Measurements from ENCODE around the gene LAGE3. TPM values are rescaled to one million over a fixed set of nuclear protein-coding genes. Genes with fewer than 3 reads are reported as not detected.
A peak's percentile ranks its signal among the peaks of the same experiment; 100 is the strongest.

Gene LAGE3
- 10 to 100 TPM; 29.5 to 34.1 TPM for total RNA-seq
- 27.7 TPM for polyA plus RNA-seq (2013, experiment 1 of 2)
- polyA plus RNA-seq (2013, experiment 2 of 2), result 27.9 TPM
- long read RNA-seq, experiment 1, transcript LAGE3-201 (3 exons, 949 nt), result major isoform, 28 of 35 reads
- long read RNA-seq, experiment 1, partial matches to known transcripts, result 0 of 35 reads
- long read RNA-seq, experiment 1, other reads (novel, unspliced or antisense), result 7 of 35 reads
- long read RNA-seq, experiment 2, transcript LAGE3-201 (3 exons, 949 nt), result major isoform, 59 of 61 reads
- long read RNA-seq, experiment 2, partial matches to known transcripts, result 0 of 61 reads
- long read RNA-seq, experiment 2, other reads (novel, unspliced or antisense), result 2 of 61 reads
- long read RNA-seq, experiment 3, transcript LAGE3-201 (3 exons, 949 nt), result major isoform, 11 of 11 reads
- long read RNA-seq, experiment 3, partial matches to known transcripts, result 0 of 11 reads
- long read RNA-seq, experiment 3, other reads (novel, unspliced or antisense), result 0 of 11 reads
- long read RNA-seq, experiment 4, result 0 reads

GRCh38 chrX:154478728-154479622 lies at the start of gene LAGE3:
TSS of gene LAGE3 (minus strand) at chrX:154479281. CDS start at chrX:154478915, 366 bp downstream.
- no peaks in the 10 kb centered on the region for H3K27me3 Mint-ChIP-seq (ENCODE audit: insufficient read depth)
- no peaks in the 10 kb centered on the region for H3K4me1 ChIP-seq (ENCODE audit: control insufficient read depth, insufficient read depth, low read length)
- no peaks in the 10 kb centered on the region for H3K4me1 Mint-ChIP-seq
- DNase-seq, result peak; percentile 96
- H3K9me3 ChIP-seq (ENCODE audit: control insufficient read depth, low read length), result no peaks in the 10 kb centered on the region
- no peaks in the 10 kb centered on the region for H3K36me3 ChIP-seq (ENCODE audit: control insufficient read depth, insufficient read depth, low read length)
- peak within 1 kb of the TSS; percentile 48 for H3K27ac Mint-ChIP-seq
- H3K4me3 ChIP-seq (ENCODE audit: low read length), result peak within 1 kb of the TSS; percentile 77
- no peaks in the 10 kb centered on the region for H3K27me3 ChIP-seq (ENCODE audit: control insufficient read depth, insufficient read depth, low read length, poor library complexity, severe bottlenecking)
- H3K9ac ChIP-seq (ENCODE audit: extremely low read depth, low read length, poor library complexity, severe bottlenecking), result peak within 1 kb of the TSS; percentile 25
- H3K4me3 Mint-ChIP-seq, result peak within 1 kb of the TSS; percentile 71
- no peak for TF ChIP-seq CTCF (conservative IDR thresholded peaks at IDR 0.05)
- H3K9me3 Mint-ChIP-seq, result peaks cover 67% of the 10 kb centered on the region
- peaks cover 9% of the 10 kb centered on the region for H3K36me3 Mint-ChIP-seq (ENCODE audit: low read depth)
- 8 to 52% methylated on average over 6 to 85 of the region's 85 CpGs for WGBS, 2 experiments (ENCODE audit: insufficient coverage in 1 of 2, insufficient read length in 1 of 2)
- H3K27ac ChIP-seq (ENCODE audit: low read depth, low read length), result no peak within 1 kb of the TSS

- no peaks in the 10 kb centered on the region for H3K27me3 ChIP-seq (ENCODE audit: control insufficient read depth, insufficient read depth, low read length, poor library complexity, severe bottlenecking)
- Mint-ChIP-seq H3K36me3 (ENCODE audit: low read depth) (peaks cover 8% of the 10 kb centered on the region), H3K27me3 (ENCODE audit: insufficient read depth) (peaks cover 14% of the 10 kb centered on the region), H3K9me3 (peaks cover 59% of the 10 kb centered on the region), H3K4me1 (peaks cover 2% of the 10 kb centered on the region), H3K4me3 (peak overlapping the region; percentile 46), H3K27ac (peak overlapping the region; percentile 80)
- no peaks in the 10 kb centered on the region for H3K36me3 ChIP-seq (ENCODE audit: control insufficient read depth, insufficient read depth, low read length)
- 20% methylated on average over 10 of the region's 15 CpGs; no CpG with 5 or more reads in 1 of the 2 experiments for WGBS, 2 experiments (ENCODE audit: insufficient coverage in 1 of 2, insufficient read length in 1 of 2)
- TF ChIP-seq CTCF (conservative IDR thresholded peaks at IDR 0.05), result peak; percentile 65
- no peak overlapping the region for H3K27ac ChIP-seq (ENCODE audit: low read depth, low read length)
- H3K4me3 ChIP-seq (ENCODE audit: low read length), result no peak overlapping the region
- peak overlapping the region; percentile 27 for H3K9ac ChIP-seq (ENCODE audit: extremely low read depth, low read length, poor library complexity, severe bottlenecking)
- peak; percentile 88 for DNase-seq
- no peaks in the 10 kb centered on the region for H3K4me1 ChIP-seq (ENCODE audit: control insufficient read depth, insufficient read depth, low read length)
- H3K9me3 ChIP-seq (ENCODE audit: control insufficient read depth, low read length), result no peaks in the 10 kb centered on the region
Measured at GRCh38 chrX:154526901-154527675, 48.0 kb upstream of the LAGE3 start.
